KOPT-K1 (cell line): Measurements from ENCODE around the gene COL5A2.

Experiments
- H3K27ac ChIP-seq: fragments of 200-600 bp; sonication (generic); 2 replicates; pipeline ENCODE4 v1.5.1; 2016; ENCODE audit warnings: antibody characterized with exemption, mild to moderate bottlenecking, low read depth, low read length; ENCODE audit not compliant: poor library complexity, severe bottlenecking
- H3K36me3 ChIP-seq: fragments of 200-600 bp; sonication (generic); 2 replicates; pipeline ENCODE4 v1.5.1; 2017; ENCODE audit warnings: antibody characterized with exemption, mild to moderate bottlenecking, low read length, moderate library complexity; ENCODE audit not compliant: insufficient read depth
- H3K9me3 ChIP-seq: fragments of 200-600 bp; sonication (generic); 2 replicates; pipeline ENCODE4 v1.5.1; 2017; ENCODE audit warnings: antibody characterized with exemption, low read length, mild to moderate bottlenecking; ENCODE audit not compliant: insufficient read depth, poor library complexity, severe bottlenecking

COL5A2 gene

GRCh38 chr2:189111063-189111715, 68.4 kb downstream of the COL5A2 start:
- H3K27ac ChIP-seq, result no peak overlapping the region
- H3K36me3 ChIP-seq, result no peaks in the 10 kb centered on the region
- no peaks in the 10 kb centered on the region for H3K9me3 ChIP-seq

GRCh38 chr2:189109921-189110397, 69.6 kb downstream of the COL5A2 start:
- Histone ChIP-seq H3K27ac (no peak overlapping the region), H3K9me3 (no peaks in the 10 kb centered on the region), H3K36me3 (no peaks in the 10 kb centered on the region)

- Histone ChIP-seq H3K27ac (no peak overlapping the region), H3K9me3 (no peaks in the 10 kb centered on the region), H3K36me3 (no peaks in the 10 kb centered on the region)
Measured at GRCh38 chr2:189104934-189105333, 74.6 kb downstream of the COL5A2 start.

GRCh38 chr2:189102735-189103134, 76.8 kb downstream of the COL5A2 start:
- Histone ChIP-seq H3K9me3 (no peaks in the 10 kb centered on the region), H3K27ac (no peak overlapping the region), H3K36me3 (no peaks in the 10 kb centered on the region)

- Histone ChIP-seq H3K9me3 (no peaks in the 10 kb centered on the region), H3K27ac (no peak overlapping the region), H3K36me3 (no peaks in the 10 kb centered on the region)
Measured at GRCh38 chr2:189097934-189098333, 81.6 kb downstream of the COL5A2 start.

GRCh38 chr2:189096769-189097447, 82.7 kb downstream of the COL5A2 start:
- Histone ChIP-seq H3K9me3 (no peaks in the 10 kb centered on the region), H3K36me3 (no peaks in the 10 kb centered on the region), H3K27ac (no peak overlapping the region)

- Histone ChIP-seq H3K9me3 (no peaks in the 10 kb centered on the region), H3K27ac (no peak overlapping the region), H3K36me3 (no peaks in the 10 kb centered on the region)
Measured at GRCh38 chr2:189095101-189095500, 84.5 kb downstream of the COL5A2 start.

- Histone ChIP-seq H3K27ac (no peak overlapping the region), H3K9me3 (no peaks in the 10 kb centered on the region), H3K36me3 (no peaks in the 10 kb centered on the region)
Measured at GRCh38 chr2:189092936-189093335, 86.6 kb downstream of the COL5A2 start.

GRCh38 chr2:189091253-189091652, 88.3 kb downstream of the COL5A2 start:
- no peaks in the 10 kb centered on the region for H3K36me3 ChIP-seq
- no peak overlapping the region for H3K27ac ChIP-seq

GRCh38 chr2:189088591-189089205, 90.9 kb downstream of the COL5A2 start:
- Histone ChIP-seq H3K9me3 (no peaks in the 10 kb centered on the region), H3K36me3 (no peaks in the 10 kb centered on the region), H3K27ac (no peak overlapping the region)

More at GRCh38 chr2:189091253-189091652, 88.3 kb downstream of the COL5A2 start:
- H3K9me3 ChIP-seq, result no peaks in the 10 kb centered on the region

- Histone ChIP-seq H3K27ac (no peak overlapping the region), H3K9me3 (no peaks in the 10 kb centered on the region), H3K36me3 (no peaks in the 10 kb centered on the region)
Measured at GRCh38 chr2:189086710-189087109, 92.9 kb downstream of the COL5A2 start.

- H3K27ac ChIP-seq, result no peak overlapping the region
- no peaks in the 10 kb centered on the region for H3K36me3 ChIP-seq
- no peaks in the 10 kb centered on the region for H3K9me3 ChIP-seq
Measured at GRCh38 chr2:189086250-189086649, 93.3 kb downstream of the COL5A2 start.

- H3K36me3 ChIP-seq, result no peaks in the 10 kb centered on the region
- H3K27ac ChIP-seq, result no peak overlapping the region
- H3K9me3 ChIP-seq, result no peaks in the 10 kb centered on the region
Measured at GRCh38 chr2:189083606-189084005, 96.0 kb downstream of the COL5A2 start.

- no peaks in the 10 kb centered on the region for H3K9me3 ChIP-seq
- no peaks in the 10 kb centered on the region for H3K36me3 ChIP-seq
- no peak overlapping the region for H3K27ac ChIP-seq
Measured at GRCh38 chr2:189083106-189083505, 96.5 kb downstream of the COL5A2 start.

GRCh38 chr2:189082376-189082975, 97.1 kb downstream of the COL5A2 start:
- no peaks in the 10 kb centered on the region for H3K9me3 ChIP-seq
- H3K36me3 ChIP-seq, result no peaks in the 10 kb centered on the region
- no peak overlapping the region for H3K27ac ChIP-seq
